HCT116 (cell line): ENCODE results near the gene SLC5A3. TPM values are rescaled to one million over a fixed set of nuclear protein-coding genes. Genes with fewer than 3 reads are reported as not detected.

Source experiments
- ATAC-seq: fragments of 200-7000 bp; cut with Tn5 transposase; 2 replicates; pipeline ENCODE4 v1.9.1; 2020; ENCODE audit warnings: mild to moderate bottlenecking, moderate library complexity
- BruUV-seq: library from RNA; stranded (reverse); fragments of 400-500 nt; replicated peaks from 2 replicates; lab custom pipeline; 2021; lab: Mats Ljungman, UMichigan
- CTCF ChIA-PET: fragments of 300-600 bp; sonication (Branson Sonifier 250); formaldehyde crosslinking; loops from one replicate; lab custom pipeline; 2021; ENCODE audit warnings: antibody characterized with exemption; lab: Charles Lee
- POLR2A ChIA-PET: fragments of 300-600, 350-600 bp; sonication (Branson Sonifier 250); formaldehyde crosslinking; loops from one replicate; lab custom pipeline; 2021; ENCODE audit warnings: antibody characterized with exemption; lab: Charles Lee
- RAD21 ChIA-PET, 2 experiments: fragments of 300-600 bp; sonication (Branson Sonifier 250); formaldehyde crosslinking; loops; one replicate each; lab custom pipeline; 2023; ENCODE audit warnings: low total read pairs in 2 of 2; ENCODE audit not compliant: uncharacterized antibody in 2 of 2, unreplicated experiment in 2 of 2, low non-redundant PET in 1 of 2; lab: Charles Lee
- DNase-seq: peaks from one replicate; pipeline ENCODE4 v3.0.0-alpha.2; 2010; ENCODE audit warnings: low read depth, low spot score
- H2AFZ ChIP-seq: fragments of 200-600 bp; shearing (Covaris generic), sonication (generic); 2 replicates; pipeline ENCODE4 v1.6.1; 2017; ENCODE audit warnings: low read depth, mixed run types, mixed read lengths, antibody characterized with exemption, low read length; ENCODE audit not compliant: poor library complexity, severe bottlenecking
- H3K27ac ChIP-seq: 2 replicates; pipeline ENCODE4 v1.5.1; 2012; ENCODE audit warnings: low read depth, low read length
- H3K27me3 ChIP-seq: fragments of 200-600 bp; sonication (generic); 2 replicates; pipeline ENCODE4 v1.6.1; 2016; ENCODE audit warnings: mixed run types, low read length, mixed read lengths; ENCODE audit not compliant: insufficient read depth
- H3K36me3 ChIP-seq, 2 experiments: fragments of 200-500 bp in 1 of 2; fragments of 200-600 bp in 1 of 2; sonication (Bioruptor generic) in 1 of 2; sonication (generic) in 1 of 2; 2 replicates each; pipeline versions ENCODE4 v1.5.1 to v1.6.1; 2014 to 2016; ENCODE audit warnings: low read length in 2 of 2, inconsistent platforms in 1 of 2, mixed read lengths in 1 of 2, mixed run types in 1 of 2; ENCODE audit not compliant: insufficient read depth in 2 of 2, control insufficient read depth in 1 of 2
- H3K4me1 ChIP-seq, 2 experiments: fragments of 200-600 bp in 1 of 2; sonication (generic) in 1 of 2; 2 replicates each; pipeline versions ENCODE4 v1.5.1 to v1.6.1; 2012 to 2017; ENCODE audit warnings: low read length in 2 of 2, inconsistent platforms in 1 of 2, mild to moderate bottlenecking in 1 of 2, mixed read lengths in 1 of 2, mixed run types in 1 of 2, moderate library complexity in 1 of 2; ENCODE audit not compliant: insufficient read depth in 2 of 2, control insufficient read depth in 1 of 2
- H3K4me2 ChIP-seq: fragments of 200-600 bp; sonication (generic); 2 replicates; pipeline ENCODE4 v1.6.1; 2017; ENCODE audit warnings: mixed run types, low read length, mixed read lengths
- H3K4me3 ChIP-seq, 2 experiments: fragments of 200-600 bp in 1 of 2; sonication (generic) in 1 of 2; replicated peaks in 1 of 2; 2 replicates each; pipeline ENCODE4 v1.5.1; 2011 to 2016; ENCODE audit warnings: low read length in 2 of 2, control low read depth in 1 of 2, low read depth in 1 of 2, mild to moderate bottlenecking in 1 of 2, mixed read lengths in 1 of 2, mixed run types in 1 of 2
- H3K79me2 ChIP-seq: fragments of 200-600 bp; sonication (generic); 2 replicates; pipeline ENCODE4 v1.6.1; 2017; ENCODE audit warnings: mild to moderate bottlenecking, mixed run types, low read length, moderate library complexity, mixed read lengths; ENCODE audit not compliant: insufficient read depth
- H3K9ac ChIP-seq: fragments of 200-600 bp; sonication (generic); 2 replicates; pipeline ENCODE4 v1.6.1; 2016; ENCODE audit warnings: low read length, mixed read lengths
- H3K9me2 ChIP-seq: fragments of 200-600 bp; sonication (generic), shearing (Covaris generic); 2 replicates; pipeline ENCODE4 v1.6.1; 2017; ENCODE audit warnings: mixed run types, mild to moderate bottlenecking, moderate library complexity; ENCODE audit not compliant: insufficient read depth
- H3K9me3 ChIP-seq, 2 experiments: fragments of 200-500 bp in 1 of 2; fragments of 200-600 bp in 1 of 2; sonication (Bioruptor generic) in 1 of 2; sonication (generic) in 1 of 2; 2 replicates each; pipeline ENCODE4 v1.6.1; 2014 to 2017; ENCODE audit warnings: low read length in 2 of 2, mixed read lengths in 2 of 2, inconsistent platforms in 1 of 2, low read depth in 1 of 2, mild to moderate bottlenecking in 1 of 2, mixed run types in 1 of 2, moderate library complexity in 1 of 2; ENCODE audit not compliant: control insufficient read depth in 1 of 2, insufficient read depth in 1 of 2
- H4K20me1 ChIP-seq: fragments of 200-600 bp; sonication (generic), shearing (Covaris generic); 2 replicates; pipeline ENCODE4 v1.6.1; 2017; ENCODE audit warnings: mixed run types, mild to moderate bottlenecking, moderate library complexity; ENCODE audit not compliant: insufficient read depth
- CTCF ChIP-seq, 3 experiments: fragments of 200-600 bp in 1 of 3; sonication (generic) in 1 of 3; IDR thresholded peaks in 2 of 3; conservative IDR thresholded peaks in 1 of 3; 2 replicates each; pipeline ENCODE4 v1.5.1; 2012 to 2017; ENCODE audit warnings: low read depth in 2 of 3, low read length in 2 of 3, antibody characterized with exemption in 1 of 3, borderline replicate concordance in 1 of 3, control low read depth in 1 of 3, mild to moderate bottlenecking in 1 of 3, mixed read lengths in 1 of 3, mixed run types in 1 of 3, moderate library complexity in 1 of 3; ENCODE audit not compliant: insufficient read depth in 1 of 3
- EGR1 ChIP-seq: IDR thresholded peaks from 2 replicates; pipeline ENCODE4 v1.6.1; 2012; ENCODE audit warnings: low read depth
- EZH2phosphoT487 ChIP-seq: fragments of 200-600 bp; IDR thresholded peaks from 2 replicates; pipeline ENCODE4 v1.6.1; 2018; ENCODE audit warnings: antibody characterized with exemption, borderline replicate concordance
- JUND ChIP-seq: IDR thresholded peaks from 2 replicates; pipeline ENCODE4 v1.6.1; 2012
- MAX ChIP-seq: IDR thresholded peaks from 2 replicates; pipeline ENCODE4 v1.6.1; 2012
- REST ChIP-seq: IDR thresholded peaks from 2 replicates; pipeline ENCODE4 v1.6.1; 2012; ENCODE audit warnings: low read depth
- SP1 ChIP-seq: IDR thresholded peaks from 2 replicates; pipeline ENCODE4 v1.6.1; 2012; ENCODE audit warnings: low read depth
- TCF7L2 ChIP-seq: IDR thresholded peaks from 2 replicates; pipeline ENCODE4 v1.7.0; 2011; ENCODE audit warnings: borderline replicate concordance, inconsistent platforms; ENCODE audit not compliant: insufficient read depth, insufficient read length; ENCODE audit errors: extremely low read depth
- YY1 ChIP-seq: IDR thresholded peaks from 2 replicates; pipeline ENCODE4 v1.6.1; 2011; ENCODE audit warnings: low read length, low read depth, moderate library complexity, mild to moderate bottlenecking; ENCODE audit not compliant: insufficient replicate concordance; ENCODE audit errors: extremely low read depth
- ZBTB33 ChIP-seq: IDR thresholded peaks from 2 replicates; pipeline ENCODE4 v1.6.1; 2011; ENCODE audit warnings: mild to moderate bottlenecking, low read length, moderate library complexity; ENCODE audit not compliant: insufficient replicate concordance; ENCODE audit errors: extremely low read depth
- intact Hi-C: fragments of 100-400 bp; cut with micrococcal nuclease; formaldehyde crosslinking; loops from 2 replicates; pipeline ENCODE4 v1.10.0; 2022
- total RNA-seq: library from RNA; stranded (reverse); gene quantifications from one replicate; pipeline ENCODE4 v1.2.1, GENCODE V29; 2021; ENCODE audit not compliant: unreplicated experiment

SLC5A3 gene
- total RNA-seq, 1 experiment from 2014 or later: 11.8 TPM

- H4K20me1 ChIP-seq: no peaks in the 10 kb centered on the region
- no peaks in the 10 kb centered on the region for H3K36me3 ChIP-seq
- H3K27ac ChIP-seq: no peak overlapping the region
- no peaks in the 10 kb centered on the region for H3K4me1 ChIP-seq
- no peak overlapping the region for H3K9ac ChIP-seq
- TF ChIP-seq MAX: 0 out of 2 replicates have a peak, but pooled peaks have one; percentile 18
- no peak for TF ChIP-seq ZBTB33
- no peak for TF ChIP-seq TCF7L2
- no peak for TF ChIP-seq YY1
- TF ChIP-seq REST: no peak
- TF ChIP-seq SP1: peak; percentile 55
- no peak for TF ChIP-seq EGR1
- TF ChIP-seq EZH2phosphoT487: no peak
- TF ChIP-seq CTCF (IDR thresholded peaks at IDR 0.05 in 2 of 3, conservative IDR thresholded peaks at IDR 0.05 in 1 of 3; ENCODE audit: borderline replicate concordance in 1 of 3, insufficient read depth in 1 of 3, low read depth in 2 of 3, low read length in 2 of 3): no peak
- TF ChIP-seq JUND: no peak
- H3K4me2 ChIP-seq: no peak overlapping the region
- no peaks in the 10 kb centered on the region for H3K9me3 ChIP-seq
- H3K27me3 ChIP-seq: no peaks in the 10 kb centered on the region
- BruUV-seq: no TSS peak
- ChIA-PET RAD21 (no interaction called here), POLR2A (no interaction called here), CTCF (interaction anchor here (1.2 kb wide), 1 partner anchor 22 kb away, joined by 7 read pairs; no protein-coding TSS in a partner anchor)
- ATAC-seq (peak; percentile 95), DNase-seq (peak; percentile 54)
- H2AFZ ChIP-seq: peak overlapping the region; percentile 51
- H3K79me2 ChIP-seq: no peaks in the 10 kb centered on the region
- no peak overlapping the region for H3K4me3 ChIP-seq
- intact Hi-C loops: no loop called here
- H3K9me2 ChIP-seq: no peaks in the 10 kb centered on the region
Observed at GRCh38 chr21:34061983-34062382, 11.4 kb upstream of the SLC5A3 start.
